ENCODE results near the gene DHX16.

DNA sequence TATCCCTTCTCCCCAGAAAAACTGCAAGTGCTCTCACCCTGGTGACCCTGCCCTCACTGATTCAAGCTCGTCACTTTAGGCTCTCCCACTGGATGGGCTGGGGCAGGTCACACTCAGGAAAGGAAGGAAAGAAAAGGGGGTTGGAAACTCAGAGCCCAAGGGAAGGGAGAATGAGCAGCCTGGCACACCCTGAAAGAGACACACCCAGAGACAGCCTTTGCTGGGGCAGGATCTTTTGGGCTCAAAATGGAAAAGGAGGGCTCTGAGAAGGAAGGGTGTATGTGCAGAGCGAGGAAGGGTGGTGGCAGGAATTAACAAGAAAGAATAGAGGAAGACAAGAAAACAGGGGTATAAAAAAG is 11.2 kb upstream of the DHX16 start:
- TF ChIP-seq TCF7 (CRISPR knock-in tag; IDR thresholded peaks at IDR 0.05; ENCODE audit: low read depth) (no peak), TEAD4 (CRISPR knock-in tag; IDR thresholded peaks at IDR 0.05) (no peak)
